DMS53 treated with DMSO at 0.1 percent for 48 hours (cell line): Measurements from ENCODE around the gene RREB1.
A peak's percentile ranks its signal among the peaks of the same experiment; 100 is the strongest.

Source experiments
- DNase-seq: peaks from one replicate; lab custom pipeline; 2025; ENCODE audit not compliant: unreplicated experiment; lab: John Stamatoyannopoulos, UW

The RREB1 gene

GRCh38 chr6:7241709-7242645 lies 134.2 kb downstream of the RREB1 start:
- DNase-seq, result peak; percentile 84

- no peak for DNase-seq
These were observed 135.0 kb downstream of the RREB1 start for GRCh38 chr6:7242835-7243178.

GRCh38 chr6:7243179-7243981 lies 135.6 kb downstream of the RREB1 start:
- DNase-seq, result peak; percentile 62

- DNase-seq, result no peak
These were observed 138.1 kb downstream of the RREB1 start for GRCh38 chr6:7245668-7246393.

GRCh38 chr6:7246401-7247178 lies 138.8 kb downstream of the RREB1 start:
- no peak for DNase-seq

GRCh38 chr6:7247179-7247456 lies 139.4 kb downstream of the RREB1 start:
- DNase-seq, result no peak

- DNase-seq, result no peak
These were observed 140.1 kb downstream of the RREB1 start for GRCh38 chr6:7247828-7248227.

GRCh38 chr6:7249391-7249790 lies 141.6 kb downstream of the RREB1 start:
- DNase-seq, result no peak

GRCh38 chr6:7249946-7250643 lies 142.3 kb downstream of the RREB1 start:
- DNase-seq, result no peak

GRCh38 chr6:7250812-7251211 lies 143.1 kb downstream of the RREB1 start:
- no peak for DNase-seq

- no peak for DNase-seq
These were observed 144.0 kb downstream of the RREB1 start for GRCh38 chr6:7251646-7252260.

GRCh38 chr6:7252390-7252789 lies 144.6 kb downstream of the RREB1 start:
- no peak for DNase-seq

- no peak for DNase-seq
These were observed 147.4 kb downstream of the RREB1 start for GRCh38 chr6:7254980-7255835.

GRCh38 chr6:7255918-7256317 lies 148.2 kb downstream of the RREB1 start:
- DNase-seq, result no peak

GRCh38 chr6:7256785-7257184 lies 149.0 kb downstream of the RREB1 start:
- DNase-seq, result no peak

- DNase-seq, result no peak
These were observed 149.9 kb downstream of the RREB1 start for GRCh38 chr6:7257521-7258230.

GRCh38 chr6:7258231-7258763 lies 150.5 kb downstream of the RREB1 start:
- no peak for DNase-seq
